GM23248 (cell line): ENCODE measurements around the gene FAM124B.

Experiments
- EZH2 ChIP-seq: fragments of 200-600 bp; sonication (generic); IDR thresholded peaks from 2 replicates; pipeline ENCODE4 v1.6.1; 2018; ENCODE audit warnings: antibody characterized with exemption, mild to moderate bottlenecking; ENCODE audit not compliant: insufficient read depth, poor library complexity, severe bottlenecking
- EZH2phosphoT487 ChIP-seq: fragments of 200-600 bp; sonication (generic); IDR thresholded peaks from 2 replicates; pipeline ENCODE4 v1.6.1; 2018; ENCODE audit warnings: antibody characterized with exemption, moderate library complexity, mild to moderate bottlenecking, low read depth; ENCODE audit not compliant: insufficient read depth

GRCh38 chr2:224444783-224445182 is 42.9 kb upstream of the FAM124B start:
- TF ChIP-seq EZH2phosphoT487 (no peak), EZH2 (no peak)
